HG02938 (cell line): ENCODE data around the gene LRP6.
A peak's percentile ranks its signal among the peaks of the same experiment; 100 is the strongest.
"Not testable (repeated sequence)": the region's sequence is repeated elsewhere in the genome, so short reads cannot be mapped to it uniquely, and the experiment has no call there.

Experiments
- ATAC-seq: cut with Tn5 transposase; IDR thresholded peaks from one replicate; pipeline ENCODE4 v1.9.1; 2021; ENCODE audit warnings: mild to moderate bottlenecking, moderate library complexity; ENCODE audit not compliant: unreplicated experiment

Gene LRP6

DNA sequence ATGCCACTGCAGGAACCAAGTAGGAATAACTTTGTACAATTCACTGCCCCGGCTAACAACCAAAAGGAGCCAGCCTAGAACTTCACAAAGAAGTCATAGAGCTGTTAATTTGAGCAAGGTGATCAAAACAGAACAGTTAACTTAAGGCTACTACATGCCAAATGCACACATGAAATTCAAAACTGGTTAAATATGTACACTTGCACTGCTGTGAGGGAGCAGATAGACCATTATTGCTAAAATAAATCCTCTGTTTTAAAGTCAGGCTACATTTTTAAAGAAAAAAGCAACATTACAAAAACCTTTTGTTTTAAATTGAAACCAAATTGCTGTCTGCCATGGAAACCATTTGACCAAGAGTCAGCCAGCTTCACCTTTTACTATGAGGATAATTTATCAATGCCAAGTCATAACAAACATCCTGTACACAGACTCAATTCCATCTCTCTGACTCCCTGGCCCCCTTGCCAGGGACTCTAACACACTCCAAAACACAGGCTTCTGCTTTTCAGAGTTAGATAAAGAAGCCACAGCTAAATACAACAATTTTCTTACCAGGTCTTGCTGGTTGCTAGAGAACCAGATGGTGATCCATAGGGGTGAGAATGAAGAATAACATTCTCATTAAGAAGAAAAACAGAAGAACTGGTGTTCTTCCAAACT lies 84.0 kb downstream of the LRP6 start:
- no peak for ATAC-seq

DNA sequence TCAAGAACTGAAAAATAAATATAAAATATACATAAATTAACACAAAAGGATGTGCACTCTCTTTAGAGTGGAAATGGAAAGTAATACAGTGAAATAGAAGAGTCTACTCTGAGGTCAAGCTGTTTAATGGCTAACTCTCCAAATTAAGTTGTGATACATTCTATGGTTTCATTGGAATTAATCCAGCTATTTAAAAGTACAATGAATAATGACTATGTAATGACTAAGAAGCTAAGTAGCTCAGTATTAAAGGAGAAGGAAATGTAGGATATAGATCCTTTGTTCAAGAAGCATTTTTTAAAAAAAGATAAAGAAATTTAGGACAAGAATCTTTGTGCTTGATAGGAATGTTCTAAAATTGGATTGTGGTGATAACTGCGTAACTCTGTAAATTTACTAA lies 85.3 kb downstream of the LRP6 start:
- no peak for ATAC-seq

DNA sequence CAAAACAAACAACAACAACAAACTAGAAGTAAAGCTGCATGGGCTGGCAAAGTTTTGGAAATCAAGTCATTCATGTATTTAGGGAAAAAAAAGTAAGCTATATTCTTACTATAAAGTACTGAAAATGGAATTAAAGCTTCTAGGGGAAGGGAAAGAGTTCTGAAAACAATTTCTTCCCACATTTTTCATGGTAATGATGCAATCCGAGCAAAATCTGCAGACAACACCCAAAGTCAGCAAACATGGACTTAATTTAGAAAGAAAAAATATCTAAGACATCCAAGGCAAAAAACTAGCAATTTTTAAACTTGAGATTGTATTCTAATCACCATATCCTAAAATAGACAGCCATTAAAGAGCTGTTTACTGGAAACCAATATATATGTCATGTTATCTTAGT lies 86.3 kb downstream of the LRP6 start:
- ATAC-seq: no peak

DNA sequence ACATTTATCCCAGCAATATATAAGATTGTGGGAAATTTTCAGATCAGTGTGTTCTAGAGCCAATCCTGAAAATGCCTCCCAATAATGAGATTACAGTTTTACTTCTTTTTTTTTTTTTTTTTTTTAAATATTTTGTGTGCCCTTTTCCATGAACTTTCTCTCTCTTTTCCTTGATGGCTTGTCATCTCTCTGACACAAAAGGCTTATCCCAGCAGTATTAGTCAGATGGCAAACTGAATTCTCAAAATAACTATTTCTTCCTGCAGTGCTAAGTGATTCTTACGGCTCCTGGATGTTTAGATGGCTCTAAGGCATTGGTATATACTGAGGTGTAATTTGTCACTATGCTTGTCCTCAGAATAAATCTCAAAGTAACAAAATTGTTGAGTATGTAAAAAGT lies 86.7 kb downstream of the LRP6 start:
- no peak for ATAC-seq

DNA sequence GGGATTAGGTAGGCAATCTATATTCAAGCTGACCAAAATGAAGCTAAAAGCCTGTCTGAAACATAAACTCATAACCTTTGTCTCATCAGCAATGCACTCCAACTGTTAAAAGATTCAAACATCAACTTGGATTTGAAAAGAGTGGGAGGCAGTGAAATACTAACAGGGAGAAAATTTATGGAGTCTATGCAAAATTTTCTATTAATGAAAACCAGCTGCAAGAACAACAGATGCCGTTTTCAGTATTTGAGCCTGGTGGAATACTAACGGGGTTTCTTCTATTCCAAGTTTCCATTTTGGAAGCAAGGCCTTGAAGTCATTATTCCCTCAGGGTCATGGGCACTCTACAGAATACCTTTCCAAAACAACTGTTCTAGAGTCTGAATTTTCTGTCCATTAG lies 88.3 kb downstream of the LRP6 start:
- ATAC-seq: no peak

DNA sequence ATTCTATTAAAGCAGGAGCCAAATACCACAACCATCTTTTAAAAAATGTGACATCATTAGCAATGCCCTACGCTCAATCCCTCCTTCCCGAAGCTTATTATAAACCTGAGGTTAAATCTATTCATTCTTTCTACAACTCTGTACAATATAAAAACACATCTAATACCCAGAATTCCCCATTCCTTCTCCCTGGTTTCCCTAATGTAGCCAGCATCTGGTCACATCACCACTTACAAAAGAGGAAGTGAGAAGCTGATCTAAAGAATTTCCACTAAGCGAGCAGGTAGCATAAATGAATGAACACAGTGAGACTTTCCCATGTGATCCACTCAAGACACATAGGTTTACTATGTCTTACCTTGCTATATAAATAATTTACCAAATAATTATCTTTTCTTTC lies 90.4 kb downstream of the LRP6 start:
- ATAC-seq: no peak

DNA sequence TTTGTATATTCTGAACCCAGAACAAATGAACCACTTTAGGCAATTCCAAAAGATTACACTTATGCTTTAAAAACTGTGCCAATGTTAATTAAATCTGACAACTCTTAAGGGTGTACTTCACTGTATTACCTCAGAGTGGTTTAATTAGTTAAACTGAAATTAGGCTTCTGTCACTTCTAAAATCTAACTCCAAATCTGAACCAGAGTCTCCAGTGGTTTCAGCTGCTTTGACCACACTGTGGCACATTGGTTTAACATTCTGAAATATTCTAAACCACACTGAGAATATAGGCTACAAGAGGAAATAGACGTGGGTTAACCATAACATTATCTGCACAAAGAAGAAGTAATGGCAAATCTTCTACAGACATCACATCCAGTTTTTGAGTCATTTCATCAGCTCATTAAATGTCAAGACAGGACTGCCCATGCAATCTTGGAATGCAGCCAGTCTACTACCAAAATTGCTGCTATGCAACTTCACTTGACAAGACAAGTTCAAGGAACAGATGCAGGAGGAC lies 94.8 kb downstream of the LRP6 start:
- ATAC-seq: peak; percentile 95

DNA sequence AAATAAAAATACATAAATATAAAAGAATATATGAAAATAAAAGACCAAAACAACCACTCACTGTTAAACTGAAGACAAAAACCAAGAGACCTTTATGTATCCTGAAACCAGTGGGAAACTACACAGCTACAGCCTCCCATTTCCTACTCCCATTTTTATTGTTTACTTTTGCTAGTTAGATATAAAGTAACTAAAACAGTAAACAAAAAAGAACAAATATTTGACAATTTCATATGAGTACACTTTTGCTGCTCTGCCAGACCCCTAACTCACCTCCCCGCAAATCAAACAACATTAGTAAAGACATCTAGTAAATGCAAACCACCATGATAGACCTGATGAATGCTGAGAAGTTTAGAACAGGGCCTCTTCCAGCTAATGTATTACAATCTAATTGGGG lies 99.0 kb downstream of the LRP6 start:
- no peak for ATAC-seq

DNA sequence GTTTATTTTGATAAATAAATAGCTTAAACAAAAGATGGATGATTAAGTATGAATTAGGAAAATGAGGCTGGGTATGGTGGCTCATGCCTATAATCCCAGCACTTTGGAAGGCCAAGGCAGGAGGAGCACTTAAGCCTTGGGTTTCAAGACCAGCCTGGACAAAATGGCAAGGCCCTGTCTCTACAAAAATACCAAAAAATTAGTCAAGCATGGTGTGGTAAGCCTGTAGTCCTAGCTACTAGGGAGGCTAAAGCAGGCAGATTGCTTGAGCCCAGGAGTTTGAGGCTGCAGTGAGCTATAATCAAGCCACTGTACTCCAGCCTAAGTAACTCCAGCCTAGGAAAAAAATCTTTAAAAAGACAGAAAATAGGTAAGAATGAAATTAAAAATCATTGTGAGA lies 100.1 kb downstream of the LRP6 start:
- no peak for ATAC-seq

DNA sequence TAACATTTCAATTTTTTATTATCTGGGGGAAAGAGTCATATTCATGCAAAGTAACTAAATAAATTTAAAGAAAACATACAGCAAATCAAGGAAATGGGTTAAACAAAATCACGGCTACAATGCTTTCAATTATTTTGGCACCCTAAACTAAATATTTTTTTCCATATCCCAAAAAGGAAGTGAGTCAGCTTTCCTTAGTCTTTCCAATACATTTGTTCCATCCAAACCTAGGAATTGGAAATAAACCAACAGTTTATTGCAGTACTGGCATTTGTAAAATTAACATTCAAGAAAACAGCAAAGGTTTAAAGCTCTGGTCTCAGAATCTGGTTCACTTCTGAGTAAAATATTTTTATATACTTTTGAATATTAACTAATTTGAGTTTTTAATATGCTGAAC lies 106.9 kb downstream of the LRP6 start:
- no peak for ATAC-seq

DNA sequence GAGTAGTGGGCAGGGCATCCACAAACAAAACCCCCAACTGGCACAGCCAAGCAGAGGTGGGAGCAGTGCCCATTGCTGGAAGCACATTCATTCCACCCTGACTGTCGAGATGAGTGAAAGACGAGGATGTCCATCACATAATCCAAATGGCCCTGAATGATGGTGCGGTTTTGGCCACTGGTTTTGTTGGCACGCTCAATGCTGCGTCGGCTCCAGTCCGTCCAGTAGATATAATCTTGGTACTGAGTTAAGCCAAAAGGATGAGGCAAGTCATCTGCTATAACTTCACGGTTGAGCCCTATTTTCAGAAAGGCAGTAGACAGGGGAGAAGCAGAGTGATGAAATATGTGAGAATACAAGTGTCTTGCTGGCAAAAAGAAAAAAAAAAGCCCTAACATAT lies 108.0 kb downstream of the LRP6 start:
- no peak for ATAC-seq

DNA sequence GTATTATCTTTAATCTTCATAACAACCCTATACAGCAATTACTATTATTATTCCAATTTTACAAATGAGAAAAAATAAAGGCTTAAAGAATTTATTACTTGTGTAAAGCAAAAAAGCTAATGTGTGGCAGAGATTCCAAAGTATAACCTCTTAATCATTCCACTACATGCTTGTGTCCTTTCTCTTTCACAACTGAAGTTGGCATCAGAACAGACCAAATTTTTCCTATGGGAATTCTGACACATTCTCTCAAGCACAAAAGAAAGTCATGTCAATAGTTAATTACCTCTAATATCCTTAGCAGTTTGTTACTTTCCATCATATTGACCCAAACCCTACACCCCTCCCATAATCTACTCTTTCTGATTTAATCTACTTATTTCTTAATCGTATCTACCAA lies 109.4 kb downstream of the LRP6 start:
- no peak for ATAC-seq

DNA sequence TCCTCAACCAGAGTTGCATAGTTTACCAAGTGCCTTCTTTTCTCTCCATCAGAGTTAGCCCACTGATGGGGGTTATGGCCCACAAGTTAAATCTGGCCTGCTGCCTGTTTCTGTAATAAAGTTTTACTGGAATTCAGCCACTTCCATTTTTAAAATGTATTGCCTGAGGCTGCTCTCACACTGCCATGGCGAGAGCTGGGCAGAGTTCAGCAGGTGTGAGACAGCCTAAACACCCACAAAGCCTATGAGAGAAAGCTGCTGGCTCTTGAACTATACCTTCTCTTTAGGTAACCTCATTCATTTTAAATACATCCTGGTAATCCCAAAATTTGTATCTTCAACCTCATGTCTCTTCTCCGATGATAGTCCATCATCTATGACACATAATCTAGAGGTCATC lies 110.0 kb downstream of the LRP6 start:
- ATAC-seq: no peak

DNA sequence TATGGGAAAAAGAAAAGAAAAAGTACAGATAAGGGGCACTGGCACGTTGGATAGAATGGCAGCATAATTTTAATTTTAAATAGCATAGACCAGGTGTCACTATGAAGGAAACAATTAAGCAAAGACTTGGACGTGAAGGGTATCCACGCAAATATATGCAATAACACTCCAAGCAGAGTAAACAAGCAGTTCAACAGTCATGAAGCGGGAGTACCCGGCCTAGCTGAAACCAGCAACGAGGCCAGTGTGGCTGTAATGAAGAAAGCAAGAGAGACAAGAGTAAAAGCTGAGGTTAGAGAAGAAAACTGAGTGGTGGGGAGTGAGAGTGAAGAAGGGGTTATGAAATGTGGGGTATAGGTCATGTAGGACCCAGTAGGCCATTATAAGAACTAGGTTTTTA lies 110.7 kb downstream of the LRP6 start:
- ATAC-seq: no peak

DNA sequence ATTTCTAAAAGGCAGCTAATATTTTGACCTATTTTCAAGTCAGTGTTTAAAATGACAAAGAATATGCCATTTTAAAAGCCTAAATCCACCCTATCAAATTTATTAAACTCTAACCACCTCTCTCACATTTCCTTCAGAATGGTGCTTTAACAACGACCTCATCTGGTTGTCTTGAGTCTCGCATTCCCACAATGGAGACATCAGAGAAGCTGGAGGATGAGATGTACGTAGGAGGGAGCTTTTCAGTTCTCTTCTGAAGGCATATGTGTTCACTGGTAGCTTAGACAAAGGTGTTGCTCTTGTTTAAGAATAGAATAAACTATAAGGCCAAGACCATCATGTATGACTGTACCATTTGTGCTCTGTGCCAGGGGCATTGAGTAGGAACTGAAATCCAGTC lies 113.2 kb downstream of the LRP6 start:
- ATAC-seq: no peak

DNA sequence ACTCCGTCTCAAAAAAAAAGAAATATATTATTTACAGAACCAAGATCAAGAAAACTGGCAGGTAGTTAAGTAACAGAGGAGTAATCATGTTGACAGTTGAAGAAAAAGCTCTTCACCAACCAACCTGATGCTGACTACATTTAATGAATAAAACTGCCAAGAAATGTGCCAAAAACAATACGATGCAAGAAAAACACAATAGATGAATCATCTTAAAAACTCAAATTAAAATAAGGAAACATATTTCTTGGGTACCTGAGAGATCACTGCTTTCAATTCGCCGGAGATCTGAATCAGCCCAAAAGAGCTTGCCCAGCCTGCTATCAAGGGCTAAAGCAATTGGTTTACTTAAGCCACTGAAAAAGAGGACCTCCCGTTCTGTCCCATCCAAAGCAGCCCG lies 119.7 kb downstream of the LRP6 start:
- no peak for ATAC-seq

DNA sequence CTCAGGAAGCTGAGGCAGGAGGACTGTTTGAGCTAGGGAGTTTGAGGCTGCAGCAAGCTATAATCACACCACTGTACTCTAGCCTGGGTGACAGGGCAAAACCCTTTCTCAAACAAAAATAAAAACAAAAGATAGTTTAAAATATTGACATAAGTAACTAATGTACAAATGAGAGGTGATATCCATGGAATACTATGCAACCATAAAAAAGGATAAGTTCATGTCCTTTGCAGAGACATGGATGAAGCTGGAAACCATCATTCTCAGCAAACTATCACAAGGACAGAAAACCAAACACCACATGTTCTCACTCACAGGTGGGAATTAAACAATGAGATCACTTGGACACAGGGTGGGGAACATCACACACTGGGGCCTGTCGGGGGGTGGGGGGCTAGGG lies 122.3 kb downstream of the LRP6 start:
- ATAC-seq: not testable (repeated sequence)

DNA sequence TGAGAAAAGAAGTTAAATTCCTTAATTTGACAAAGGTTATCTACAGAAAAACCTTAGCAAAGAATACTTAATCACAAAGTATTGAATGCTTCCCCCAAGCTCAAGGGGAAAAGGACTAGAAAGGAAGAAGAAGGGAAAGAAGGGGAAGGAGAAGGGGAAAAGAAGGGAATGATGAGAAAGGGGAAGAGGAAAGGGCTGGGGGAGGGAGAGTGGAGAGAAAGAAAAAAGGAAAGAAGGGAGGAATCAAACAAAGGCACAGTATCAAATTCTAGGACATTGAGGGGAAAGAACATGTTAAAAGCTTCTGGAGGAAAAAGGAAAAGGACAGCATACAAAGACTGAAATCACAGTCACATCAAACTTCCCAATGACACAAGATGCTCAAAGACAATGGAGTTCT lies 125.8 kb downstream of the LRP6 start:
- ATAC-seq: no peak

DNA sequence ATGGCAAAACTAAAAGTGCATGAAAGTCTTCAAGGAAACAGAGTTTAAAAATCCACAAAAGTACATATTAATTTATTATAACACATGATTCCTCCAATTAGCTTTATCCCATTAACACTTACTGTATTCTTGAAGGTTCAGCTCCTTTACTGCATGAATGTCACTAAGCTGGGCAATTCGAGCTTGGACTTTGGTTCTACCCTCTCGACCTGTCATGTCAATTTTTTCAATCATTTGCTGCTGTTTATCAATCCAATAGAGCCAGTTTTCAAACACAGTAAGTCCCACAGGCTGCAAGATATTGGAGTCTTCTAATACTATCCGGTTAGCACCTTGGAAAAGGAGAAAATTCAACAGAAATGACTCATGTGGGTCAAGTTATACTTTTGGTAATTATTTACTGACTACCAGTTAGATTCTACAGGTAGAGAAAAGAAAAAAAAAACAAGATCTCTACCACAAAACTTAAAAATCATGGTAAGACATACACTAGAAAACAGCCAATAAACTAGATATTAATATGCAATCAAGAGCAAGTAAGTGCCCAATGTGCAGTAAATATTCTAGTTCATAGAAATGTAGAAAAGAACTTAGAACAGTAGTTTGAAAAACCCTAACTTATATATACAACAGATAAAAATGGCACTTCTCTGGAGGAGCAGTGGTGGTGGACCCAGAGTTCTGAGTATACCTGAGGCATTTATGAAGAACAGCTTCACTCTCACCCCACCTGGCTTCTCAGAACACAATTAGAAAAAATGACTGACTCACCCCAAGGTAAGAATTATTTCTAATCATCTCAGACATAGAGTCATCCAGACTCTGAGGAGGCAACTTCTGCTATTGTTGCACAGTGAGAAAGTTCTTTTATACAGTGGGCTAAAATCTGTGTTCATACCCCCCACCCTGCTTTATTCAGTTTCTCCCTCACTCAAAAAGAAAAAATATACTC lies 128.4 kb downstream of the LRP6 start:
- no peak for ATAC-seq

DNA sequence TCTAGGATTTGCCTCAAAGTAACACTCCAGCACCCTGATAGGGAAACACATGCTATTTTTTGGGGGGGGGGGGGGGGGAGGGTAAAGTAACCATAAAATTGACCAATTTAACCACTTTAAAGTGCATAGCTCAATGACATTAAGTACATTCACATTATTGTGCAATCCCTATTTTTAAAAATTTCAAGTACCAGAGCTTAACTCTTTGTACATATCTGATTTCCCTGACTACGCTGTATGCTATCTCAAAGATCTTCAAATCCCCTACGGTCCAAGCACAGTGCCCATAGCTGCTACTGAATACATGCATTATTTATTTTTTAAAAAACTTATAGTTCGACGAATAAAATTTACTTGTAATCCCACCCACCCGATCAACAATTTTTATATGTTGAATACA lies 133.1 kb downstream of the LRP6 start:
- no peak for ATAC-seq

DNA sequence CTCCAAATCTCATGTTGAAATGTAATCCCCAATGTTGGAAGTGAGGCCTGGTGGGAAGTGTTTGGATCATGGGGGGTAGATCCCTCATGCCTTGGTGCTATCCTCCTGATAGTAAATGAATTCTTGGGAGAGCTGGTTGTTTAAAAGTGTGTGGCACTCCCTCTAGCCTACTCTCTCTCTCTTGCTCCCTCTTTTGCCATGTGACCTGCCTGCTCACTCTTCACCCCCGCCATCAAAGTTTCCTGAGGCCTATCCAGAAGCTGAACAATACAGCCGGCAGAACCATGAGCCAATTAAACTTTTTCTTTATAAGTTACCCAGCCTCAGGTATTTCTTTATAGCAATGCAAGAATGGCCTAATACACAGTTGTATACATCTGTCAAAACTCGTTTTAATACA lies 133.6 kb downstream of the LRP6 start:
- no peak for ATAC-seq

DNA sequence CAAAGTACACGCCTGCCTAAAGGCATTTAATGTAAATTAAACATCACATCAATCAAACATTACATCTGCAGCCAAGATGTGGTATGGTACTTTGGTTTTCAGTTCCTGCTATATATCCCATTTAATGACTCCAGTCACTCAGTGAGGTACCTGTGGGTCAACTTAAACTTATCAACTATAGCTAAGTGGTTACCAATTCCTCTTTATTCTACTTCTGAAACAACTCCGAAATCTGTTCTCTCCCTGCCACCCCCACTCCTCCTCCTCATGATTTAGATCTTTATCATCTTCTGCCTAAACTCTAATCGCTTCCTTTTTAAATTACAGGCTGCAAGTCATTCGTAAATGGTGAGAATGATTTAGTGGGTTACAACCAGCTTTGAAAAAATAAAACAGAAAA lies 138.2 kb downstream of the LRP6 start:
- no peak for ATAC-seq
